Measurements from ENCODE around the gene CIDEB. TPM values are rescaled to one million over a fixed set of nuclear protein-coding genes. Genes with fewer than 3 reads are reported as not detected.
A peak's percentile ranks its signal among the peaks of the same experiment; 100 is the strongest.

Gene CIDEB
- total and polyA plus RNA-seq, 2 of the 13 experiments (the other 11 are each of a cell fraction or from before 2014, with no cell fraction given), result 35.8 to 110 TPM

GRCh38 chr14:24273422-24273998, 34.3 kb downstream of the CIDEB start (continued):
- TF ChIP-seq ZNF75D (CRISPR knock-in tag; IDR thresholded peaks at IDR 0.05; ENCODE audit: borderline replicate concordance) (no peak), ZC3H4 (CRISPR knock-in tag; IDR thresholded peaks at IDR 0.05; ENCODE audit: borderline replicate concordance) (no peak), HBP1 (CRISPR knock-in tag; IDR thresholded peaks at IDR 0.05; ENCODE audit: low read depth) (no peak), SMAD1 (CRISPR knock-in tag; IDR thresholded peaks at IDR 0.05; ENCODE audit: borderline replicate concordance, low read depth) (no peak), GTF3A (CRISPR knock-in tag; conservative IDR thresholded peaks at IDR 0.05) (0 out of 2 replicates have a peak, but pooled peaks have one; percentile 44), ZNF383 (CRISPR knock-in tag; IDR thresholded peaks at IDR 0.05; ENCODE audit: borderline replicate concordance) (0 out of 2 replicates have a peak, but pooled peaks have one; percentile 59), ZNF501 (CRISPR knock-in tag; IDR thresholded peaks at IDR 0.05) (no peak), CTCF (CRISPR knock-in tag; IDR thresholded peaks at IDR 0.05) (peak; percentile 41; the same call in 1 of the 2 replicates), ZNF614 (CRISPR knock-in tag; IDR thresholded peaks at IDR 0.05; ENCODE audit: borderline replicate concordance) (no peak), NCOA2 (CRISPR knock-in tag; IDR thresholded peaks at IDR 0.05) (no peak), SNAI1 (CRISPR knock-in tag; IDR thresholded peaks at IDR 0.05; ENCODE audit: borderline replicate concordance) (no peak)
- TF ChIP-seq, protein P1, sequence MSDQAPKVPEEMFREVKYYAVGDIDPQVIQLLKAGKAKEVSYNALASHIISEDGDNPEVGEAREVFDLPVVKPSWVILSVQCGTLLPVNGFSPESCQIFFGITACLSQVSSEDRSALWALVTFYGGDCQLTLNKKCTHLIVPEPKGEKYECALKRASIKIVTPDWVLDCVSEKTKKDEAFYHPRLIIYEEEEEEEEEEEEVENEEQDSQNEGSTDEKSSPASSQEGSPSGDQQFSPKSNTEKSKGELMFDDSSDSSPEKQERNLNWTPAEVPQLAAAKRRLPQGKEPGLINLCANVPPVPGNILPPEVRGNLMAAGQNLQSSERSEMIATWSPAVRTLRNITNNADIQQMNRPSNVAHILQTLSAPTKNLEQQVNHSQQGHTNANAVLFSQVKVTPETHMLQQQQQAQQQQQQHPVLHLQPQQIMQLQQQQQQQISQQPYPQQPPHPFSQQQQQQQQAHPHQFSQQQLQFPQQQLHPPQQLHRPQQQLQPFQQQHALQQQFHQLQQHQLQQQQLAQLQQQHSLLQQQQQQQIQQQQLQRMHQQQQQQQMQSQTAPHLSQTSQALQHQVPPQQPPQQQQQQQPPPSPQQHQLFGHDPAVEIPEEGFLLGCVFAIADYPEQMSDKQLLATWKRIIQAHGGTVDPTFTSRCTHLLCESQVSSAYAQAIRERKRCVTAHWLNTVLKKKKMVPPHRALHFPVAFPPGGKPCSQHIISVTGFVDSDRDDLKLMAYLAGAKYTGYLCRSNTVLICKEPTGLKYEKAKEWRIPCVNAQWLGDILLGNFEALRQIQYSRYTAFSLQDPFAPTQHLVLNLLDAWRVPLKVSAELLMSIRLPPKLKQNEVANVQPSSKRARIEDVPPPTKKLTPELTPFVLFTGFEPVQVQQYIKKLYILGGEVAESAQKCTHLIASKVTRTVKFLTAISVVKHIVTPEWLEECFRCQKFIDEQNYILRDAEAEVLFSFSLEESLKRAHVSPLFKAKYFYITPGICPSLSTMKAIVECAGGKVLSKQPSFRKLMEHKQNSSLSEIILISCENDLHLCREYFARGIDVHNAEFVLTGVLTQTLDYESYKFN (CRISPR knock-in tag; conservative IDR thresholded peaks at IDR 0.05), result 0 out of 2 replicates have a peak, but pooled peaks have one; percentile 11
- TF ChIP-seq, protein P2, sequence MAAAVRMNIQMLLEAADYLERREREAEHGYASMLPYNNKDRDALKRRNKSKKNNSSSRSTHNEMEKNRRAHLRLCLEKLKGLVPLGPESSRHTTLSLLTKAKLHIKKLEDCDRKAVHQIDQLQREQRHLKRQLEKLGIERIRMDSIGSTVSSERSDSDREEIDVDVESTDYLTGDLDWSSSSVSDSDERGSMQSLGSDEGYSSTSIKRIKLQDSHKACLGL (CRISPR knock-in tag; IDR thresholded peaks at IDR 0.05), result no peak
- TF ChIP-seq, protein P3, sequence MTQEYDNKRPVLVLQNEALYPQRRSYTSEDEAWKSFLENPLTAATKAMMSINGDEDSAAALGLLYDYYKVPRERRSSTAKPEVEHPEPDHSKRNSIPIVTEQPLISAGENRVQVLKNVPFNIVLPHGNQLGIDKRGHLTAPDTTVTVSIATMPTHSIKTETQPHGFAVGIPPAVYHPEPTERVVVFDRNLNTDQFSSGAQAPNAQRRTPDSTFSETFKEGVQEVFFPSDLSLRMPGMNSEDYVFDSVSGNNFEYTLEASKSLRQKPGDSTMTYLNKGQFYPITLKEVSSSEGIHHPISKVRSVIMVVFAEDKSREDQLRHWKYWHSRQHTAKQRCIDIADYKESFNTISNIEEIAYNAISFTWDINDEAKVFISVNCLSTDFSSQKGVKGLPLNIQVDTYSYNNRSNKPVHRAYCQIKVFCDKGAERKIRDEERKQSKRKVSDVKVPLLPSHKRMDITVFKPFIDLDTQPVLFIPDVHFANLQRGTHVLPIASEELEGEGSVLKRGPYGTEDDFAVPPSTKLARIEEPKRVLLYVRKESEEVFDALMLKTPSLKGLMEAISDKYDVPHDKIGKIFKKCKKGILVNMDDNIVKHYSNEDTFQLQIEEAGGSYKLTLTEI (CRISPR knock-in tag; conservative IDR thresholded peaks at IDR 0.05), result no peak
- TF ChIP-seq, protein P4, sequence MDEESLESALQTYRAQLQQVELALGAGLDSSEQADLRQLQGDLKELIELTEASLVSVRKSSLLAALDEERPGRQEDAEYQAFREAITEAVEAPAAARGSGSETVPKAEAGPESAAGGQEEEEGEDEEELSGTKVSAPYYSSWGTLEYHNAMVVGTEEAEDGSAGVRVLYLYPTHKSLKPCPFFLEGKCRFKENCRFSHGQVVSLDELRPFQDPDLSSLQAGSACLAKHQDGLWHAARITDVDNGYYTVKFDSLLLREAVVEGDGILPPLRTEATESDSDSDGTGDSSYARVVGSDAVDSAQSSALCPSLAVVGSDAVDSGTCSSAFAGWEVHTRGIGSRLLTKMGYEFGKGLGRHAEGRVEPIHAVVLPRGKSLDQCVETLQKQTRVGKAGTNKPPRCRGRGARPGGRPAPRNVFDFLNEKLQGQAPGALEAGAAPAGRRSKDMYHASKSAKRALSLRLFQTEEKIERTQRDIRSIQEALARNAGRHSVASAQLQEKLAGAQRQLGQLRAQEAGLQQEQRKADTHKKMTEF (CRISPR knock-in tag; IDR thresholded peaks at IDR 0.05), result no peak

Measured in HepG2 (cell line).